Tibial artery (tissue), 4 donors: Measurements from ENCODE around the gene LCN15.
A peak's percentile ranks its signal among the peaks of the same experiment; 100 is the strongest.

ENCODE experiments used
- DNase-seq, 2 donors: peaks; one replicate each; pipeline ENCODE4 v3.0.0-alpha.2; 2019
- H3K27ac ChIP-seq, 2 donors: fragments of 200-600 bp; sonication (generic) in 1 of 2; 1 replicate in 1 of 2; 2 replicates in 1 of 2; pipeline ENCODE4 v1.5.1; 2018 to 2019; ENCODE audit warnings: mild to moderate bottlenecking in 1 of 2
- H3K27me3 ChIP-seq, 2 donors: fragments of 200-600 bp; sonication (generic) in 1 of 2; one replicate each; pipeline versions ENCODE4 v1.5.1 to v1.6.0; 2016 to 2019
- H3K36me3 ChIP-seq, 3 donors: fragments of 200-600 bp; sonication (generic) in 2 of 3; one replicate each; pipeline ENCODE4 v1.5.1; 2016 to 2019; ENCODE audit warnings: mild to moderate bottlenecking in 2 of 3
- H3K4me1 ChIP-seq, 4 donors: fragments of 200-600 bp; sonication (generic) in 2 of 4; 1 replicate in 3 of 4; 2 replicates in 1 of 4; pipeline ENCODE4 v1.5.1; 2016 to 2019
- H3K4me3 ChIP-seq, 2 donors: fragments of 200-600 bp; sonication (generic) in 1 of 2; 1 replicate in 1 of 2; 2 replicates in 1 of 2; pipeline ENCODE4 v1.5.1; 2018 to 2019; ENCODE audit warnings: mild to moderate bottlenecking in 2 of 2
- H3K9me3 ChIP-seq, 3 donors: fragments of 200-600 bp; sonication (generic) in 1 of 3; one replicate each; pipeline ENCODE4 v1.5.1; 2016 to 2019
- intact Hi-C: fragments of 100-400 bp; cut with DNase I; formaldehyde crosslinking; loops from one replicate; pipeline ENCODE4 v1.15.0; 2023; ENCODE audit warnings: low total_unique reads
- TF ChIP-seq, protein P1 (sequence below), 2 experiments: fragments of 200-600 bp in 1 of 2; fragments of 450-650 bp in 1 of 2; IDR thresholded peaks; one replicate each; pipeline ENCODE4 v1.5.1; 2017 to 2019; ENCODE audit warnings: antibody characterized with exemption in 2 of 2, mild to moderate bottlenecking in 1 of 2, moderate library complexity in 1 of 2

The LCN15 gene

GRCh38 chr9:136747161-136748060 lies 16.9 kb downstream of the LCN15 start:
- DNase-seq = peak in 1 of 2 donors; percentile 62

DNA sequence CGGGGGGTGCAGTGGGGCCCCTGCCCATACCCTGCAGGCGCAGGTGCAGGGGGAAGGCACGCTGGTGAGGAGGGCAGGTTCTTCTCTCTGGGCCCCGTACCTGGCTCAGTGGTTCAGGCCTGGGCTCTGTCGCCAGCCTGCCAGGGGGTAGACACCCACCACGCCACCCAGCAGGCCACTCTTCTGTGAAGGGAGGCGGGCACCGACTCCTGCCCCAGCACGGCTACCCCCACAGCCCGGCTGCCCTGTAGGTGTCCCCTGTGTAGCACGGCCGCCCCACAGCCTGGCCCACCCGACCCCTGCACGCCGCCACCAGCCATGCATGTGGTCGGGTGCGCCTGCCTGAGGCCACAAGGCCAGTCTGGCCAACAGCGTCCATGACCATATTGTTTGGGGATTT lies 17.7 kb downstream of the LCN15 start:
- peaks cover 0 to 11% (median 0%) of the 10 kb centered on the region in 4 donors for H3K4me1 ChIP-seq
- DNase-seq = no peak

More at GRCh38 chr9:136747161-136748060, 16.9 kb downstream of the LCN15 start:
- peaks cover 0 to 7% (median 0%) of the 10 kb centered on the region in 3 donors for H3K9me3 ChIP-seq
- no peak overlapping the region for H3K4me3 ChIP-seq
- TF ChIP-seq, protein P1, sequence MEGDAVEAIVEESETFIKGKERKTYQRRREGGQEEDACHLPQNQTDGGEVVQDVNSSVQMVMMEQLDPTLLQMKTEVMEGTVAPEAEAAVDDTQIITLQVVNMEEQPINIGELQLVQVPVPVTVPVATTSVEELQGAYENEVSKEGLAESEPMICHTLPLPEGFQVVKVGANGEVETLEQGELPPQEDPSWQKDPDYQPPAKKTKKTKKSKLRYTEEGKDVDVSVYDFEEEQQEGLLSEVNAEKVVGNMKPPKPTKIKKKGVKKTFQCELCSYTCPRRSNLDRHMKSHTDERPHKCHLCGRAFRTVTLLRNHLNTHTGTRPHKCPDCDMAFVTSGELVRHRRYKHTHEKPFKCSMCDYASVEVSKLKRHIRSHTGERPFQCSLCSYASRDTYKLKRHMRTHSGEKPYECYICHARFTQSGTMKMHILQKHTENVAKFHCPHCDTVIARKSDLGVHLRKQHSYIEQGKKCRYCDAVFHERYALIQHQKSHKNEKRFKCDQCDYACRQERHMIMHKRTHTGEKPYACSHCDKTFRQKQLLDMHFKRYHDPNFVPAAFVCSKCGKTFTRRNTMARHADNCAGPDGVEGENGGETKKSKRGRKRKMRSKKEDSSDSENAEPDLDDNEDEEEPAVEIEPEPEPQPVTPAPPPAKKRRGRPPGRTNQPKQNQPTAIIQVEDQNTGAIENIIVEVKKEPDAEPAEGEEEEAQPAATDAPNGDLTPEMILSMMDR (IDR thresholded peaks at IDR 0.05) = no peak
- H3K36me3 ChIP-seq = no peaks in the 10 kb centered on the region
- peaks cover 0 to 69% of the 10 kb centered on the region in 2 donors for H3K27me3 ChIP-seq
- intact Hi-C loops = no loop called here
- H3K4me1 ChIP-seq = peaks cover 0 to 3% (median 0%) of the 10 kb centered on the region in 4 donors
- H3K27ac ChIP-seq = no peak overlapping the region

GRCh38 chr9:136746155-136746490 lies 18.2 kb downstream of the LCN15 start:
- DNase-seq = no peak
- Histone ChIP-seq H3K4me3 (no peak overlapping the region), H3K27ac (no peak overlapping the region), H3K4me1 (peaks cover 0 to 16% (median 1%) of the 10 kb centered on the region in 4 donors), H3K36me3 (no peaks in the 10 kb centered on the region), H3K9me3 (no peaks in the 10 kb centered on the region), H3K27me3 (peaks cover 0 to 82% of the 10 kb centered on the region in 2 donors)
- intact Hi-C loops = no loop called here
- TF ChIP-seq, protein P1 (IDR thresholded peaks at IDR 0.05) = no peak

More for the DNA sequence above, 17.7 kb downstream of the LCN15 start:
- Histone ChIP-seq H3K9me3 (peaks cover 0 to 3% (median 0%) of the 10 kb centered on the region in 3 donors), H3K36me3 (no peaks in the 10 kb centered on the region), H3K27me3 (peaks cover 0 to 77% of the 10 kb centered on the region in 2 donors), H3K27ac (no peak overlapping the region), H3K4me3 (no peak overlapping the region)
- TF ChIP-seq, protein P1 (IDR thresholded peaks at IDR 0.05) = no peak
- intact Hi-C loops = no loop called here

DNA sequence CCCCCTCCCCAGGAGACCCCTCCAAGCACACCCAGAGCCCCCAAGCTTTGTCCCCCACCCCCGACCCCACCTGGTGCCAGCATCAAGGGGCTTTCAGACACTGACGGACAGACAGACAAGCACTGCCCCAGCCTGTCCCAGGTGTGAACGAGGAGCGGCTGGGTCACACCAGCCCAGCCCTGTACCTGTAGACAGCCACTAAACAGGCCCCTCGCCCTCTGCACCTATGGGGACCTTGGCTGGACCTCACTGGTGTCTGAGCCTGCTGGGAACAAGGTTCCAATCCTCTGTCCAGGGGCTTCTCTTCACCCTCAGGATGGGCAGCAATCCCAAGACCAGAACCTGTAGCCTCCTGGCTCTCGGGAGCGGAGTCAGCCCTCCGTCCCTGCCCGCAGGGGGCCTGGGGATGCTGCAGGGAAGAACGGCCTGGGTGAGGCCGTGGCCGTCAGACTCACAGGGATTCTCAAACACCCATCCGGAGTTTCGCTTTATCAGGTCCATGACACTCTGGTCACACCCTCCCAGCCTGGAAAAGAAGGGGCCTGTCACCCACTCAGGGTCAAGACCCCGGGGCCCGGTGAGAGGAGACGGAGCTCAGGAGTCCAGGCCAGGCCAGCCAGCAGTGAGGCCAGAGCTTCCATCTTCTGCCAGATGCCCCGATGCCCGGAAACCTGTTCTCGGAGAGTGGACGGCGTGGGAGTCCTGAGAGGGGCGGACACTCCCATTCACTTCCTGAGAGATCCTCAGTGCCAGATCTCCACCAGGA lies 18.7 kb downstream of the LCN15 start:
- intact Hi-C loops = no loop called here
- H3K9me3 ChIP-seq = no peaks in the 10 kb centered on the region
- no peak overlapping the region for H3K27ac ChIP-seq
- peaks cover 0 to 88% of the 10 kb centered on the region in 2 donors for H3K27me3 ChIP-seq
- no peaks in the 10 kb centered on the region for H3K36me3 ChIP-seq
- DNase-seq = peak in 1 of 2 donors; percentile 64
- no peak overlapping the region for H3K4me3 ChIP-seq
- H3K4me1 ChIP-seq = peaks cover 0 to 21% (median 3%) of the 10 kb centered on the region in 4 donors
- TF ChIP-seq, protein P1 (IDR thresholded peaks at IDR 0.05) = no peak

DNA sequence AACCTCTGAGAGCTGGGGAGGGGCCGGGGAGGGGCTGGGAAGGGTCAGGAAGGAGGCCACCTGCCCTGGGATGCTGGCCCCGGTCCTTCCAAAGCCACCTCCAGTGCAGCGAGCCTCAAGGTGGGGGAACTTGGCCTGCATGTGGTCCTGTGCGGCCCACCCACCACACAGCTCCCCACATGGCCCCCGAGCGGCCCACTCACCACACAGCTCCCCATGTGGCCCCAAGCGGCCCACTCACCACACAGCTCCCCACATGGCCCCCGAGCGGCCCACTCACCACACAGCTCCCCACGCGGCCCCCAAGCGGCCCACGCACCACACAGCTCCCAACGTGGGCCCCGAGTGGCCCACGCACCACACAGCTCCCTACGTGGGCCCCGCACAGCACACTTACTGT lies 19.5 kb downstream of the LCN15 start:
- peaks cover 0 to 21% (median 3%) of the 10 kb centered on the region in 4 donors for H3K4me1 ChIP-seq
- TF ChIP-seq, protein P1 (IDR thresholded peaks at IDR 0.05) = no peak
- no peak overlapping the region for H3K4me3 ChIP-seq
- H3K9me3 ChIP-seq = no peaks in the 10 kb centered on the region
- peaks cover 0 to 96% of the 10 kb centered on the region in 2 donors for H3K27me3 ChIP-seq
- DNase-seq = no peak
- intact Hi-C loops = no loop called here
- H3K27ac ChIP-seq = no peak overlapping the region
- no peaks in the 10 kb centered on the region for H3K36me3 ChIP-seq
